ENCODE data around the gene ZNF74. TPM values are rescaled to one million over a fixed set of nuclear protein-coding genes. Genes with fewer than 3 reads are reported as not detected.

ZNF74 gene
- total RNA-seq, 1 experiment from 2014 or later = 34.3 TPM

DNA sequence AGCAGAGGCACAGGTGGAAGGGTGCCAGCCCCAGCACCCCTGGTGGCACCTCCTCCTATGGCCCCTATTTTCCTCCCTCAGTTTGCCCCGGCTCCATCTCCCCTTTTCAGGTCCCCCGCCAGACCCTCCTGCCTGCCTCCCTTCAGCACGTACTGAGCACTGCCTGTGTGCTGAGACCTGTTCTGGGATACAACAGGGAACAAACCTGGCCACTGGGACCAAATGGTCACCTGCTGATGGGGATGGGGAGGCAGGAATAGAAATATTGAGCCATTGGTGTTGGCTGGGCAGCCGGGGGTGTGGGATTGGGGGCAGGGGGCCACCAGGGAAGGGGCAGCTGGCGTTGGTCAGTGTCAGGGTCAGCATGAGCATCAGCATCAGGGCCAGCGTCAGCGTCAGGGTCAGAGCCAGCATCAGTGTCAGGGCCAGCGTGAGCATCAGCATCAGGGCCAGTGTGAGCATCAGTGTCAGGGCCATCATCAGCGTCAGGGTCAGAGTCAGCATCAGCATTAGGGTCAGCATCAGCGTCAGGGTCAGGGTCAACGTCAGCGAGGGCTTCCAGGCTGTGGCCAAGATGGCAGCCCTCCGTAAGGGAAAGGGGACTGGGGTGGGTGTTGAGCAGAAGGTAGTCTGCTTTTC is 7.5 kb downstream of the ZNF74 start:
- Histone ChIP-seq H4K5ac (ENCODE audit: insufficient read length, low read depth, low read length) (no peak overlapping the region), H3K4ac (ENCODE audit: low read depth, low read length) (no peak overlapping the region), H3K9ac (ENCODE audit: extremely low read depth, insufficient read length, low read length) (no peak overlapping the region), H2BK15ac (ENCODE audit: low read depth, low read length) (no peak overlapping the region), H3K79me1 (ENCODE audit: insufficient read depth, low read depth, low read length, poor library complexity, severe bottlenecking) (peaks cover 2% of the 10 kb centered on the region), H4K91ac (ENCODE audit: insufficient read length, low read depth, low read length) (no peak overlapping the region), H4K20me1 (ENCODE audit: control insufficient read depth, insufficient read depth, insufficient read length) (no peaks in the 10 kb centered on the region), H2BK5ac (ENCODE audit: insufficient read length, low read length) (no peak overlapping the region), H3K27me3 (ENCODE audit: insufficient read depth, low read length) (no peaks in the 10 kb centered on the region), H3K79me2 (ENCODE audit: insufficient read depth, low read length) (peaks cover 1% of the 10 kb centered on the region; the same call in 1 of the 2 replicates), H2BK120ac (ENCODE audit: low read depth, low read length, poor library complexity, severe bottlenecking) (no peak overlapping the region), H3K27ac (ENCODE audit: insufficient read length, low read depth, low read length) (no peak overlapping the region), H4K8ac (replicated peaks; ENCODE audit: insufficient read length, low read depth, low read length) (no peak overlapping the region), H2BK12ac (ENCODE audit: insufficient read length, low read depth, low read length) (no peak overlapping the region), H2AK5ac (ENCODE audit: insufficient read length, low read length) (no peak overlapping the region), H2AFZ (ENCODE audit: low read length) (no peak overlapping the region), H3K9me3 (ENCODE audit: control insufficient read depth, low read depth, low read length) (no peaks in the 10 kb centered on the region), H2BK20ac (ENCODE audit: low read depth, low read length, poor library complexity, severe bottlenecking) (no peak overlapping the region), H3K56ac (ENCODE audit: insufficient read length, low read depth, low read length) (no peak overlapping the region), H3K4me1 (ENCODE audit: insufficient read depth, low read length) (no peaks in the 10 kb centered on the region), H3K23me2 (ENCODE audit: insufficient read length, low read depth, low read length, poor library complexity, severe bottlenecking) (no peaks in the 10 kb centered on the region), H3K14ac (ENCODE audit: insufficient read depth, low read length) (no peak overlapping the region), H3K23ac (ENCODE audit: insufficient read length, low read depth, low read length) (no peak overlapping the region), H3T11ph (ENCODE audit: low read length) (no peak overlapping the region), H3K18ac (ENCODE audit: insufficient read length, low read depth, low read length) (no peak overlapping the region), H3K4me2 (ENCODE audit: insufficient read depth, insufficient read length, low read length) (no peak overlapping the region)
- H3K9me3 Mint-ChIP-seq = no peaks in the 10 kb centered on the region
- H3K27me3 Mint-ChIP-seq (ENCODE audit: low read depth) = no peaks in the 10 kb centered on the region; the same call in 1 of the 2 replicates
- DNase-seq = no peak
- TF ChIP-seq, protein P1, sequence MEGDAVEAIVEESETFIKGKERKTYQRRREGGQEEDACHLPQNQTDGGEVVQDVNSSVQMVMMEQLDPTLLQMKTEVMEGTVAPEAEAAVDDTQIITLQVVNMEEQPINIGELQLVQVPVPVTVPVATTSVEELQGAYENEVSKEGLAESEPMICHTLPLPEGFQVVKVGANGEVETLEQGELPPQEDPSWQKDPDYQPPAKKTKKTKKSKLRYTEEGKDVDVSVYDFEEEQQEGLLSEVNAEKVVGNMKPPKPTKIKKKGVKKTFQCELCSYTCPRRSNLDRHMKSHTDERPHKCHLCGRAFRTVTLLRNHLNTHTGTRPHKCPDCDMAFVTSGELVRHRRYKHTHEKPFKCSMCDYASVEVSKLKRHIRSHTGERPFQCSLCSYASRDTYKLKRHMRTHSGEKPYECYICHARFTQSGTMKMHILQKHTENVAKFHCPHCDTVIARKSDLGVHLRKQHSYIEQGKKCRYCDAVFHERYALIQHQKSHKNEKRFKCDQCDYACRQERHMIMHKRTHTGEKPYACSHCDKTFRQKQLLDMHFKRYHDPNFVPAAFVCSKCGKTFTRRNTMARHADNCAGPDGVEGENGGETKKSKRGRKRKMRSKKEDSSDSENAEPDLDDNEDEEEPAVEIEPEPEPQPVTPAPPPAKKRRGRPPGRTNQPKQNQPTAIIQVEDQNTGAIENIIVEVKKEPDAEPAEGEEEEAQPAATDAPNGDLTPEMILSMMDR (conservative IDR thresholded peaks at IDR 0.05) = no peak
- no peak overlapping the region for H3K27ac Mint-ChIP-seq
- no CpG with 5 or more reads among the region's 13 CpGs for WGBS (ENCODE audit: extremely low coverage, insufficient read length, low lambda C conversion rate)
- peaks cover 0 to 2% of the 10 kb centered on the region in 2 experiments; a peak in 1 of 4 replicates for H3K4me1 Mint-ChIP-seq
- H3K36me3 Mint-ChIP-seq (ENCODE audit: insufficient read depth in 1 of 3, low read depth in 3 of 3) = peaks cover 32 to 58% (median 44%) of the 10 kb centered on the region in 3 experiments
- no peak overlapping the region for H3K4me3 Mint-ChIP-seq

Measured in H9 (cell line).